COR-L47 (cell line): ENCODE results near the gene MTFR1L.

Source experiments
- DNase-seq: peaks from one replicate; lab custom pipeline; 2025; lab: John Stamatoyannopoulos, UW

Gene MTFR1L

DNA sequence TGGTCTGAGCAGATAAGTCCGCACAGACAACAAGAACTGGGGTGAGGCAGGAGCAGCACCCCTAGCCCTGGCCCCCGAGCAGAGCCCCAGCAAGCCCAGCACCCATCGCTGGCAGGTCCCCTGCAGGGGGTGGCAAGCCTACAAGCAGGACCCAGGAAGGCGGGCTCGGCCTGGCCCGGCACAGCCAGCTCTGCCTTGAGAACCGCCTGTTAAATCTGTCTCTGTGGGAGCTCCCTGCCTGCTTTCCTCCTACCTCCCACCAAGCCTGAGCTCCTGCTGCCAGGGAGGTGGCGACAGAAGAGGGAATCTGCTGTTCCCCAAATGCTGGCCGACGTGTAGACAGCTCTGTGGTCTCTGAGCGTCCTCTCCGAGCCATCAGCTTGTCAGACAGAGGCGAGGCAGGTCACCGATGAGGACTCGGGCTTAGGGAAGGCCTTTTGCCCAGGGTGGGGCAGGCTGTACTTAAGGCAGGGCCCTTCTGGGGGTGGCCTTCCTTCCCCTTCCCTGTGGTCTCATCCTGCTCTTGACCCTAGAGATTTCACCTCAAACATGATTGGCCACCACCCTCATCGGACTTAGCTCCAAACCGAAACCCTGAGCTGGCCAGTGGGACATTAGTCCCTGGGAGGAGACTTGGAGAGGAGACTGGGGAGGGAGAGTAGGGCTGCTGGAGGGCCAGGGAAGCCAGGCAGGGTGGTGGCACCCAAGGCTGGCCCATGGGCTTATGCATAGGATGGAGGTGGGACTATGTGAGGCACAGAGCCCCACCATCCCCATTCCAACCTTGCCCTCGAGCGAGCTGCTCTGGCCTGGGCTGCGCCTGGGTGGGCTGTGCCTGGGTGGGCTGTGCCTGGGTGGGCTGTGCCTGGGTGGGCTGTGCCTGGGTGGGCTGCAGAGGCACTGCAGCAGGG is 12.0 kb upstream of the MTFR1L start:
- DNase-seq, result no peak

DNA sequence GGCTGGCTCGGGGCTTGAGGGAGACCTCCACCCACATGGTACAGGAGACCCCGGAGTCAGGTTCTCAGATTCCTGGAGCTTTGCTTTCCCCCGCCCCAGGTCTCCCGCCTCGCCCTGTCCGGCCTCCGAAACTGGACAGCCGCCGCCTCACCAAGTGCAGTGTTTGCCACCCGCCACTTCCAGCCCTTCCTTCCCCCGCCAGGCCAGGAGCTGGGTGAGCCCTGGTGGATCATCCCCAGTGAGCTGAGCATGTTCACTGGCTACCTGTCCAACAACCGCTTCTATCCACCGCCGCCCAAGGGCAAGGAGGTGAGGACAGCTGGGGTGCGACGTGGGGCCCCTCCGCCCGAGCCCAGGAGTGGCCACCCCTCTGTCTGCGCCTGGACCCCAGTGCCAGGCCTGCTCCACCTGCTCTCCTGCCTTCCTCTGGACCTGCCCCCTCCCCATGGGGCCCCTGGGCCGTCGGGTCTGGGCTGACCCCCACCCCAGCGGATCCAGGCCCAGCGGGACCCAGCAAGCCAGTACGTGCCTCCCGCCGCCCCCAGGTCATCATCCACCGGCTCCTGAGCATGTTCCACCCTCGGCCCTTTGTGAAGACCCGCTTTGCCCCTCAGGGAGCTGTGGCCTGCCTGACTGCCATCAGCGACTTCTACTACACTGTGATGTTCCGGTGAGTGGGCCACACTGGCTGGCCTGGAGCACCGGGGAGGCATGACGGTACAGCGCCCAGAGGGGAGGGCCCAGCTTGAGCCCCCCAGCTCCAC is 11.1 kb upstream of the MTFR1L start:
- no peak for DNase-seq

DNA sequence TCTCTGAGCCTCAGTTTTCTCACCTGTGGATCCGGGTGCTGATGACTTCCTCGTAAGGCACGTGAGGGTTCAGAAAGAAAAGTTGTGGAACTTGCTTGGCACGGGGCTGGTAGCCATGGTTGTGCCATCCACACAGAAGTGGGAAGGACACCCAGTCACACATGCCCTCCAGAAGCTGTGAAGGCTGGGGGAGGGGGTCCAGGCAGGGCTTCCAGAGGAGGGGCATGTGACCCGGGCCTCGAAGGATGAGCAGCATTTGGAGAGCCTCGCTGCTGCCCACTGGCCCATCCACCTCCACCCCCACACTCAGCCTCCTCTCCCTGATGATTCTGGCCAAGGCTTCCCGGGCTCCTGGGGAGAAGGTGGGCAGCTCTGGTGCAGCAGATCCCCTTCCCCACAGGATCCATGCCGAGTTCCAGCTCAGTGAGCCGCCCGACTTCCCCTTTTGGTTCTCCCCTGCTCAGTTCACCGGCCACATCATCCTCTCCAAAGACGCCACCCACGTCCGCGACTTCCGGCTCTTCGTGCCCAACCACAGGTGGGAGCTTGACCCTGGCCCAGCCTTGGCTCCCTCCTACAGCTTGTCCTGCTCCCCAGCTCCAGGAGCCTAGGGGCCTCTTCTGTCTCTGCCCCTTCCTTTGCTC is 10.3 kb upstream of the MTFR1L start:
- no peak for DNase-seq

DNA sequence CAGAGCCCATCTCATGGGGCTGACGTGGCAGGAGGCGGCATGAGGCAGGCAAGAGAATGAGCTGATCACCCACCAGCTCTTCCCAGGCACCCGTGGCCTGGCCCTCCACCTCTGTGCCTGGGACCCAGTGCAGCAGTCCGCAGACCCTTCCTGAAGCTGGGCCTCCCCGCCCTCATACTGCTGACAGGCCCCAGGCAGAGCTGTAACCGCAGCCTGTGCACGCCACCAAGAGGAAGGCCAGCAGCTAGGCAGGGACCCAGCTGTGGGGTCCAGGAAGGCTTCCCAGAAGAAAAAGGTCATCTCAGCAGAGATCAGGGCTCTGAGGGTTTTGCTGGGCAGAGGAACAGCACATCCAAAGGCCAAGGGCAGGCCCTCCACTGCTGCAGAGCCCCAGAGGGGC is 9.8 kb upstream of the MTFR1L start:
- no peak for DNase-seq

DNA sequence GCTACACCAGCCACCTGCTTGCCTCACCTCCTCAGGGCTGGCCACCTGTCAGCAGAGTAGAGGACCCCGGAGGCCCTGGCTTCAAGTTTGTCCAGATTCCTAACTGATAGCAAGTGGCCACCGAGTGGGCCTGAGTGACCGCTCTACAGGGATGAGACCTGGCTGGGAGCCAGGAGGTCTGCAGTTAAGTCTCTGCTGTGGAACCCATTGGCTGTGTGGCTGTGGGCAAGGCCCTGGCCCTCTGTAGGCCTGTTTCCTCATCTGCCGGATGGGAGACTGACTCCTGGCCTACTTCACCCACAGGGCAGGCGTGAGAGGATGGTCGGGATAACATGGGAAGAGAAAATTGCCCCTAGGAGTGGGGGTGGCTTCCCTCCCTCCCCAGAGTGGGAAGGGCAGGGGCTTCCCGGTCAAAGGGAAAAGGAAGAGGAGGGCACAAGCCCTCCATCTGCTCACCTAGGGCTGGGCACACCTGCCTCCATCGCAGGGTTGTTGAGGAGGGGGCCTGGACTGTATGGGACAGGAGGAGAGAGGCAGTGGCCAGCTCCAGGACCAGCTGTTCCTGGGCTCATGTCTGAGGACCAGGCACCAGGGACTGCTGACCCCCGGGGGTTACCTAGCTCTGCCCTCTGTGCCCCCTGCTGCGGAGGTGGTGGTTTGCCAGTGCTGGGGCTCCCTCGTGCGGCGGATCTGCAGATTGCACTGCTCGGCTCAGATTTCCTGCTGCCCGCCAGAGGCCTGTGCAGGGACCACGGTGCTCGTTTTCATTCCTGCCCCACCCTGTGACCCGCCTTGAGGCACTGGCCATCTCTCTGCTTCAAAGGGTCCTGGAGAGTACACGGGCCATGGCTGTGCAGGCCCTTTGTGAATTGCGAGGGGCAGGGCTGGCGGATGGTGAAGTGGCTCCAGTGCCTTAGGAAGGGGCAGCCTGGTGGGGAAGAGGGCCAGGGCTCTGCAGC is 9.1 kb upstream of the MTFR1L start:
- peak; percentile 75 for DNase-seq

DNA sequence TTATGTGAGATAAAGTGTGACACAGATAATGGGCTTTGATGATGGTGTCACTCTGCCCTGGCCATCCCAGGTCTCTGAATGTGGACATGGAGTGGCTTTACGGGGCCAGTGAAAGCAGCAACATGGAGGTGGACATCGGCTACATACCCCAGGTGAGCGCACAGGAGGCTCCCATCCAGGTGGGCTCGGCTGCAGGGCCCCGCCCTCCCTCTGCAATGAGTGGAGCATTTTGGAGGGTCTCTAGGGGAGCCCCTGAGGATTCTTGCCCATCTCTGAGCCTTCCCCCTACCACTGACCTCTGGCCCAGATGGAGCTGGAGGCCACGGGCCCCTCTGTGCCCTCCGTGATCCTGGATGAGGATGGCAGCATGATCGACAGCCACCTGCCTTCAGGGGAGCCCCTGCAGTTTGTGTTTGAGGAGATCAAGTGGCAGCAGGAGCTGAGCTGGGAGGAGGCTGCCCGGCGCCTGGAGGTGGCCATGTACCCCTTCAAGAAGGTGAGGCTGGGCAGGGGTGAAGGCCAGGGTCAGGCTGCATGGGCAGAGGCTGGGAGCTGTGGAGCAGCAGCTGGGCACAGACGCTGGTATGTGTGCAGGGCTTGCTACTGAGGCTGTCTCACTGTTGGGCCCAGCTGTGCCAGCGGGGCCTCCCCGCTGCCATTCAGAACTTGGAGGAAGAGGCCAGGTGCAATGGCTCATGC is 8.2 kb upstream of the MTFR1L start:
- no peak for DNase-seq

DNA sequence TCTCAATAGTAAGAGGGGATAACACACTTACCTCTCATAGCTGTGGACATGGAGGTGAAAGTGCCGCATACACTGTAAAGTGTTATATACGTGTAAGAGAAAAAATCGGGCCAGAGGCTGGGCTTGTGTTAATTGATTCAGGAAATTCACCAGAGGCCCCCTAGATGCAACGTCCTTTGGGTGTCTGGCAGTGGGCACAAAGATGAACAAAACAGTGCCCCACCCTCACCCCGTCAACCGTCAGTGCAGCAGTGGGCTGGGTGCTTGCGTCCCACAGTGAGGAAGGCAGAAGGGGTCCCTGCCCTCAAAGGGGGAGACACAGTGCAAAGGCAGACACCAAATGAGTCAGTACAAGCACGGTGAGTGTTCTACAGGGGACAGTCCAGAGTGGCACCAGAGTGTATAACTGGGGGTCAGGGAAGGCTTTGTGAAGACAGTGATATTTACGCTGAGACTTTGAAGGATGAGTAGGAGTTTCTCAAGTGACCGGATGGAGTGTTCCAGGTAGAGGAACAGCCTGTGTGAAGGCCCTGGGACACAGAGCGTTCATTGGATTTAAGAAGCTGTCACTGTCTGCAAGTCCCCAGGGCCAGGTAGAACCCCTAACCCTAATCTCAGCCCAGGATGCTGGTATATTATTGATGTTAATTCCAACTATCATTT is 6.6 kb upstream of the MTFR1L start:
- no peak for DNase-seq

DNA sequence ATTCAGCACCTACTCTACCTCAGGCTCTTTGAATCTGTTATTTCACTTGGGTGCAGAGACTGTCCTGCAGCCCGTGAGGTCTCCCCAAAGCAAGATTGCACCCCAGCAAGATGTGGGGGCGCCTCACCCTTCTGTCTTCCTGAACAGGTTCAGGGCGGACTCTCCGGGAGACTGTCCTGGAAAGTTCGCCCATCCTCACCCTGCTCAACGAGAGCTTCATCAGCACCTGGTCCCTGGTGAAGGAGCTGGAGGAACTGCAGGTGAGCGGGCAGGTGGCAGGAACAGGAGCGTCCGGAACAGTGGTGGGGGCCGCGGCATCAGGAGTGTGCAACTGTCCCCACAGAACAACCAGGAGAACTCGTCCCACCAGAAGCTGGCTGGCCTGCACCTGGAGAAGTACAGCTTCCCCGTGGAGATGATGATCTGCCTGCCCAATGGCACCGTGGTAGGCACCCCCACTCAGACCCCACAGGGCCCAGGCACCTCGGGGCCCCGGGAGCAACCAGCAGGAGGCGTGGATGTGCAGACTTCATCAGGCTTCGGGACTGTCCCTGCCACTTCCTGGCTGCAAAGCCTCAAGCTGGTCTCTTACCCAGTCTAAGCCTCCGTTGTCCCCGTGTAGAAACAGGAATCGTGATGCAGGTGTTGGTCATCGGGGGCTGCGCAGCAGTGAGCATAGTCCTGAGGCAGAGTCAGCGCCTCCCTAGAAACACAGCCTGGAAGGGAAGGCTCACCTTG is 5.9 kb upstream of the MTFR1L start:
- DNase-seq, result no peak

DNA sequence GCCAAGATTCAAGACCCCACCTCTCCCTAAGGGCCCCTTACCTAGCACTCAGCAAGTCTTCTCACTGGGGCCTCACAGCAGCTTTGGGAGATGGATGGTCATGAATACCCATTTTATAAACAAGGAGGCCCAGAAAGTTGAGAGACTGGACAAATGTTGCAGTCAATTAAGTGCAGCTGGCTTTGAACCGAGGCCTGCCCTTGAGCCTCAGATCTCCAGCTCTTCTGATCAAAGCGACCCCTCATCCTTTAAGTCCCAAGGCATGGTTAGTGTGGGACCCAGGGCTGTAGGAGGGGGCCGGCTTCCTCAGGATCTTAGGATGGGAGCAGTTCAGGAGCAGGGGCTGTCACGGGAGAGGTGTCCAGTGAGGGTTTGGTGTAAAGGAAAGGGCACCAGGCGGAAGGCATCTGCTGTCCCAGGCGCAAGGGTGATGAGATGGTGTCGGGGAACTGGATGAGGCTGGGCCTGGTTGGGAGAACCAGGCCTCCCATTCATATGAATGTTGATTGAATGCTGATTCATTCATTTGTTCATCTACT is 5.1 kb upstream of the MTFR1L start:
- DNase-seq, result no peak

DNA sequence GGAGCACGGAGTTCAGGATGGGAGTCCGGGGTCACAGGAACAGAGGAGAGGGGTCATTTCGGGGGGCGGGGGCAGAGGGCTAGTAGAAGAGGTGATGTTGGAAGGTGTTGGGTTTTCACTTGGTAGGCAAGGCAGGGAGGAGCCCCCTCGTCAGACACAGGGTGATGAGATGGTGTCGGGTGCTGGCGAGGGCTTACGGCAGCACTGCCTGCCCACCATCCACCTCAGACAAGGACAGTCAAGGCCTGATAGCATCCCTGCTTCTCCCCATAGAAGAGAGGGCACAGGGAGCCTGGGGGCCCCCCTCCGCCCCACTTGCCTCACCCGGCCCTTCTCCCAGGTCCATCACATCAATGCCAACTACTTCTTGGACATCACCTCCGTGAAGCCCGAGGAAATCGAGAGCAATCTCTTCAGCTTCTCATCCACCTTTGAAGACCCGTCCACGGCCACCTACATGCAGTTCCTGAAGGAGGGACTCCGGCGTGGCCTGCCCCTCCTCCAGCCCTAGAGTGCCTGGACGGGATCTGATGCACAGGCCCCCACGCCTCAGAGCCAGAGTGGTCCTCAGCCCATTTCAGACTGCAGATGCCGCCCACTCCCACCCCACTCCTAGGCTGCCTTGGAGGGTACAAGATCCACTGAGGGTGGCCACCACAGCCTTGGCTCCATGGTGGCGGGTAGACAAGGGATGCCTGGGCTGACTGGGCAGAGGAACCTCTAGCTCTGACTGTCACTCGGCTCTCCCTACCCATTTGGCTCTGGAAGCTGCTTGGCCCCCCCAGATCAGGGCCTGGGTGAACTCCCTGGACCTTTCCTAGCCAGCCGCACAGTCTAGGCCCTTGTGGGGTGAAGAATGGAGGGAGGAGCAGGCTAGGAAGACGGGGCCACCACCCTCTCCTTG is 4.3 kb upstream of the MTFR1L start:
- DNase-seq, result no peak

DNA sequence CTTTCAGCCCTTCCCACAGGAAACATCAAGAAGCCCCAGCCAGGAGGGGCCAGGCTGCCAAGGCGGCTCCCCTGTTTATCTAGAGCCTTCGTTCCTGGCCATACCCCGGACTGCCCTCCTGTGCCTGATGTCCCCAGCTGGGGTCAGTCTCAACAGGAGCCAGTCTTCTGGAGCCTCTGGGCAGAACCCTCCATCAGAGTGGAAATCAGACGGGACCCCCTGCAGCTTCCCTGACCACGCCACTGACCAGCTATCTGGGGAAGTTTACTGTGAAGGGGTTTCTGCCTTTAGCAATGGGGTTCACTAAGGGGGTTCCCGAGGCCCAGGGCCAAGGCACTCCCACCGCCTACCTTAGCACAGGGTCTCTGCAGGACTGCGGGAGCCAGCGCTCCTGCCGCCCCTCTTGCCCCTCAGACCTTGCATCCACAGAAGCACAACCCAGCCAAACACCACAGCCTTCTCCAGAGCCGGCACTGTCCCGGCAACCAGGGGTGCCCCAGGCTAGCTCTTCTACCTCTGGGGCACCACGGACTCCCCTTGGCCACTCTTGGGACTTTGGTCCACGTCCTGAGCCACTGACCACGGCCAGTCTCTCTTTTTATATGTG is 3.5 kb upstream of the MTFR1L start:
- DNase-seq, result no peak

DNA sequence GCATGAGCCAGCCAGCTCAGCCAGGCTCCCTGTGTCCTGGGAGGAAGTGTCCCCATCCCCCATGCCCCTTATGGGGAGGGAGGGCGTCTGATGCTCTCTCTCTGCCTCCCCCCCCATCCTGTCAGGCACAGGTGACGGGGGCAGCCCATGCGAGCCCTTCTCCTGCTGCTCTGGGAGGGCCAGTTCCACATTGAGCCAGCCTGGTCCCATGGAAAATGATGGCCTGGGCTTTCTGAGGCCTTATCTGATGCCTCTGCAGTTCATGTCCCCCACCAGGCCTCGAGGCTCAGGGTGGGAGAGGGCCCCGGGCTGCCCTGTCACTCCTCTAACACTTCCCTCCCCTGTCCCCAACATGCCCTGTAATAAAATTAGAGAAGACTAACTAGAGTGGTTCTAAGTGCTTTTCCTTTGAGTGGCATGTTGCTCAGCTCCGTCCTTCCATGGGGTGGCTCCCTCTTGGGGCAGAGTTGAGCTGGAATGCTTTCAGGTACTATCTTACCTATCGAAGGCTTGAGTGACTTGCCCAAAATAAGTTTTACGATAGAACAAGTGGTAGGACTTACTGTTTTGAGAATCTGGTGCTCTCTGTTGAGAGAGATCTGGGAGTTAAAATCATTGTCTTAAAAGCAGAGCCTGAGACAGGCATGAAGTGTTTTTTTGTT is 1.8 kb upstream of the MTFR1L start:
- no peak for DNase-seq

DNA sequence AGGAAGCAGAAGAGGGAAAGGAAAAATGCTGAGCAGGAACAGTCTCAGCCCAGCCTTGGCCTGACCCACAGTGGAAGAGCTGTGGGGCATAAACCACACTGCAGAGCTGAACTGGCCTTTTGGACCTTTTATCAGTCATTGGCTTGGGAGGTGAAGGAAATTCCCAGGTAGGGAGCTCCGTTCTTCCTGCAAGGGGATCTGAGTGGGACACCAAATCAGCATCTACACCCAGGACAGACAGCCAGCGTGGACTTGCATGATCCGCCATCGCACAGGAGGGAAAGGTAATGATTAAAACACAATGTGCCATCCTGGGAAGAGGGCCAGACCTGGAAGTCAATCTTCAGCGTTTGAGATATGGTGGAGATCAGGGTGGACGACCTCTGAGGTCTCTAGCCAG is 1.2 kb upstream of the MTFR1L start:
- DNase-seq, result no peak

DNA sequence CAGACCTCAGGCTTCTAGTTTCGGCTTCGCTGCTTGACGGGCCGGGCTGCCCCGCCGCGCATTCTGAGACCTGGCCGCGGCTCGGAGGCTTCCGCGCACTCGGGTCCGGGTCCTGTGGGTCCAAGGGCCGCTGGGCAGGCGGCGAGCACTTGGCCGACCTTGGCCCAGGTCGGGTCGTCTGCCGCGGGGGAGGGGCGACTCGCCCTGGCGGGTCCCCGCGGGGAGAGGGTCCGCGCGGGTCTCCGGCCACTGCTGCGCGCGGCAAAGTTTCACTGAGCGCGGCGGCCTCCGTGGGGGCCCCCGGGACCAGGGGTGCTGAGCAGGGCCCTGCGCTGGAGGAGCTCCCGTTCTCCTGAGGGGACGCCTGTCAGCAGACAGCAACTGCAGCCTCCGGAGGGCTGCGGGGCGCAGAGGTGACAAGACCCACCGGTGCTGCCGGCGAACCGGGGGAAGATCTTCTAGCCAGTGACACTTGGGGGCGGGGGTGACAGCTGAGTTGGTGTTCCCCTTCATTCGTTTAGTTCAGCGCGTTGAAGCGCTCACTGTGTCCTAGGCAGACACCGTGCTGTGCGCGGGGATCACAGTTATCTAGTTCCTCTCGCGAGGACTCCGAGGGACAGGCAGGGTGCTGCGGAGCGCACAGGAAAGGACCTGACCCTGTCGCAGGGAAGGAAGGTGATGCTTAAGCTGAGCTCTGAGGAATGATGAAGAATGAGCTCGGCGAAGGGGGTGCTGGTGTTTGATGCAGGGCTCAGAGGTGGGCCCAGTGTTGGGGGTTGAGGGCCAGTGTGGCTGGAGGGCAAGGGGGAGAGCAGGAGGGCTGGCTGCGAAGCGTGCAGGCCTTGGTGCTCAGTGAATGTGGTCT is 725 bp downstream of the MTFR1L start:
- DNase-seq, result peak; percentile 45

DNA sequence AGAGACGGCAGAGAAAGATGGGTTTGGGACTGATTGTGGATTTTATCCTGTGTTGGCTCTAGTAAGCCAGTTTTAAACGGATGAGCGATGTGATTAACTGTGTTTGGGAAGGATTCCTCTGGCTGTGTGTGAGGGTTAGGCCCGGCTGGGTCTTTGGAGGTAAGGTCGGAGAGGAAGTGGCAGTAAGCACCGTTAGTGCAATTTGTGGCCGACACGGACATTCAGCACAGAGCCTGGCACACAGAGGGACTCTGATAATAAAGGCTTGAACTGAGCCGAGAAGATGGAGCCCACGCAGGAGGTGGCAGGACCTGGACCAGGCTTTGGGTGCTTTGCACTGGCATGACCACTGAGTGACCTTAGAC is 1.3 kb downstream of the MTFR1L start:
- DNase-seq, result no peak

DNA sequence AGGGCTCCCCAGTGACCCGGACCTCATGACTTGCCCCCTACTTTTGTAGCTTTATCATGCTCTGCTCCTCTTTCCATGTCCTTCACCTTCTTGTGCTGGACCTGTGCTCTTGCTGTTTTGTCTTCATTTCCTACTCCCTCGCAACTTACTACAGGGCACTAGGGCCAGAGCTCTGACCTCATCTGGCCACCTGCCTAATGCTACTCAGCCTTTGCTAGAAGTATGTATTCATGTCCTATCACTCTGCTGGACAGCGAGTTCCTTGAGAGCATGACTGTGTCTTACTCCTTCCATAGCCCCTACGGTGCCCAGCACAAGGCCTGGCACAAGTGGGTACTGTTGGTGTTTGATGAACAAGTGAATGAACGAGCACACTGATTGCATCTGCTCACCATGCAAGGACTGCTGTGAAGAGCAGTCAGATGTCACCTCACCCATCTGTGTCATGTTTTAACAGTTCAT is 1.9 kb downstream of the MTFR1L start:
- no peak for DNase-seq
